HepG2 (cell line): Measurements from ENCODE around the gene GPX7. TPM values are rescaled to one million over a fixed set of nuclear protein-coding genes. Genes with fewer than 3 reads are reported as not detected.

Source experiments
- ATF7 ChIP-seq, 2 experiments: fragments of 450-650 bp in 1 of 2; sonication (generic) in 1 of 2; formaldehyde crosslinking in 1 of 2; IDR thresholded peaks; 2 replicates each; pipeline versions ENCODE4 v1.4.0 to v1.6.1; 2016 to 2020; ENCODE audit warnings: antibody characterized with exemption in 1 of 2, mild to moderate bottlenecking in 1 of 2, missing genetic modification reagents in 1 of 2
- CHD4 ChIP-seq: fragments of 200-600 bp; sonication (generic); IDR thresholded peaks from 2 replicates; pipeline ENCODE4 v1.7.0; 2017; ENCODE audit warnings: mild to moderate bottlenecking, low read length, borderline replicate concordance
- DPF2 ChIP-seq: sonication (generic); formaldehyde crosslinking; IDR thresholded peaks from 2 replicates; pipeline ENCODE4 v1.4.0; 2020; ENCODE audit warnings: mild to moderate bottlenecking, low read depth, missing genetic modification reagents, borderline replicate concordance
- FOXP4 ChIP-seq: sonication (generic); formaldehyde crosslinking; IDR thresholded peaks from 2 replicates; pipeline ENCODE4 v1.4.0; 2020; ENCODE audit warnings: missing genetic modification reagents
- GTF2F1 ChIP-seq: fragments of 150-350 bp; IDR thresholded peaks from 2 replicates; pipeline ENCODE4 v1.6.1; 2014; ENCODE audit warnings: low read length
- KDM1A ChIP-seq: IDR thresholded peaks from 2 replicates; pipeline ENCODE4 v1.6.1; 2016; ENCODE audit warnings: missing compliant biosample characterization
- MTF2 ChIP-seq: sonication (generic); formaldehyde crosslinking; IDR thresholded peaks from 2 replicates; pipeline ENCODE4 v1.5.0; 2020; ENCODE audit warnings: missing genetic modification reagents, borderline replicate concordance
- MXI1 ChIP-seq: IDR thresholded peaks from 3 replicates; pipeline ENCODE4 v1.6.1; 2012; ENCODE audit warnings: low read depth, low read length, inconsistent platforms, borderline replicate concordance
- NR2F6 ChIP-seq, 2 experiments: IDR thresholded peaks; 2 replicates each; pipeline ENCODE4 v1.6.1; 2016; ENCODE audit warnings: antibody characterized with exemption in 1 of 2, mild to moderate bottlenecking in 1 of 2
- ONECUT2 ChIP-seq: sonication (generic); formaldehyde crosslinking; IDR thresholded peaks from 2 replicates; pipeline ENCODE4 v1.4.0; 2020; ENCODE audit warnings: missing genetic modification reagents
- RFX3 ChIP-seq: IDR thresholded peaks from 2 replicates; pipeline ENCODE4 v1.6.1; 2016; ENCODE audit warnings: missing biosample characterization, missing genetic modification reagents
- SALL1 ChIP-seq: sonication (generic); formaldehyde crosslinking; IDR thresholded peaks from 2 replicates; pipeline ENCODE4 v1.8.0; 2022; ENCODE audit warnings: mild to moderate bottlenecking, missing genetic modification reagents
- SAP130 ChIP-seq: IDR thresholded peaks from 2 replicates; pipeline ENCODE4 v1.6.1; 2016; ENCODE audit warnings: low read depth
- UBTF ChIP-seq: sonication (generic); formaldehyde crosslinking; IDR thresholded peaks from 2 replicates; pipeline ENCODE4 v1.4.0; 2020; ENCODE audit warnings: mild to moderate bottlenecking, missing genetic modification reagents
- USF2 ChIP-seq, 2 experiments: sonication (generic) in 1 of 2; formaldehyde crosslinking in 1 of 2; IDR thresholded peaks; 2 replicates each; pipeline versions ENCODE4 v1.5.1 to v1.6.1; 2011 to 2020; ENCODE audit warnings: borderline replicate concordance in 1 of 2, low read depth in 1 of 2, low read length in 1 of 2, mild to moderate bottlenecking in 1 of 2, missing genetic modification reagents in 1 of 2, moderate library complexity in 1 of 2
- ZBTB21 ChIP-seq: sonication (generic); formaldehyde crosslinking; IDR thresholded peaks from 2 replicates; pipeline ENCODE4 v1.4.0; 2020; ENCODE audit warnings: missing genetic modification reagents
- ZIK1 ChIP-seq: sonication (generic); formaldehyde crosslinking; IDR thresholded peaks from 2 replicates; pipeline ENCODE4 v1.5.0; 2020; ENCODE audit warnings: mild to moderate bottlenecking, low read depth, missing genetic modification reagents, borderline replicate concordance
- ZMYM3 ChIP-seq: sonication (generic); formaldehyde crosslinking; IDR thresholded peaks from 2 replicates; pipeline ENCODE4 v1.5.1; 2020; ENCODE audit warnings: mild to moderate bottlenecking, missing genetic modification reagents
- ZNF101 ChIP-seq: sonication (generic); formaldehyde crosslinking; IDR thresholded peaks from 2 replicates; pipeline ENCODE4 v1.4.0; 2020; ENCODE audit warnings: mild to moderate bottlenecking, low read depth, missing genetic modification reagents, borderline replicate concordance
- ZNF232 ChIP-seq: sonication (generic); formaldehyde crosslinking; IDR thresholded peaks from 2 replicates; pipeline ENCODE4 v1.4.0; 2020; ENCODE audit warnings: missing genetic modification reagents, borderline replicate concordance
- ZNF564 ChIP-seq: sonication (generic); formaldehyde crosslinking; IDR thresholded peaks from 2 replicates; pipeline ENCODE4 v1.8.1; 2023; ENCODE audit warnings: mild to moderate bottlenecking, missing genetic modification reagents
- ZNF710 ChIP-seq: sonication (generic); formaldehyde crosslinking; IDR thresholded peaks from 2 replicates; pipeline ENCODE4 v1.5.0; 2020; ENCODE audit warnings: mild to moderate bottlenecking, missing genetic modification reagents, borderline replicate concordance
- polyA plus RNA-seq, 8 experiments: library from polyadenylated mRNA; depleted of rRNA in 3 of 8; stranded (reverse) in 7 of 8; unstranded in 1 of 8; fragments of >200 nt; fragmentation: Illumina TruSeq in 4 of 8; extraction: Trizol in 4 of 8; gene quantifications; 2 replicates each; pipeline versions ENCODE4 v1.2.1 to v1.2.3, GENCODE V29; 2011 to 2016; ENCODE audit warnings: low read depth in 4 of 8, missing spikeins in 1 of 8, mixed read lengths in 1 of 8; ENCODE audit not compliant: insufficient read depth in 1 of 8
- total RNA-seq, 5 experiments: library from RNA; depleted of rRNA; stranded (reverse); fragments of >200 nt; fragmentation: Illumina TruSeq; extraction: Trizol; gene quantifications; 2 replicates each; pipeline ENCODE4 v1.2.3, GENCODE V29; 2016; ENCODE audit warnings: low read depth in 1 of 5

Gene GPX7
- total and polyA plus RNA-seq, 2 of the 13 experiments (the other 11 are each of a cell fraction or from before 2014, with no cell fraction given): 14.1 to 16.2 TPM

GRCh38 chr1:52629667-52630066 is 27.5 kb downstream of the GPX7 start (continued):
- TF ChIP-seq ZNF232 (no peak), ZMYM3 (CRISPR knock-in tag) (peak; percentile 88), NR2F6 (IDR thresholded peaks at IDR 0.05) (no peak), NR2F6 (CRISPR knock-in tag; IDR thresholded peaks at IDR 0.05) (no peak), FOXP4 (CRISPR knock-in tag) (no peak), ZNF710 (CRISPR knock-in tag) (no peak), ZBTB21 (CRISPR knock-in tag) (no peak), SAP130 (CRISPR knock-in tag) (0 out of 2 replicates have a peak, but pooled peaks have one; percentile 2), CHD4 (peak; percentile 95), ZNF564 (CRISPR knock-in tag) (no peak), MTF2 (CRISPR knock-in tag) (no peak), ONECUT2 (CRISPR knock-in tag) (no peak), DPF2 (CRISPR knock-in tag) (no peak), ATF7 (IDR thresholded peaks at IDR 0.05) (no peak), ATF7 (CRISPR knock-in tag; IDR thresholded peaks at IDR 0.05) (no peak), ZNF101 (CRISPR knock-in tag) (no peak), GTF2F1 (no peak), ZIK1 (CRISPR knock-in tag) (no peak), UBTF (CRISPR knock-in tag) (0 out of 2 replicates have a peak, but pooled peaks have one; percentile 14), KDM1A (CRISPR knock-in tag) (peak; percentile 59; the same call in 1 of the 2 replicates), MXI1 (no peak), USF2 (IDR thresholded peaks at IDR 0.05; ENCODE audit: low read depth, low read length) (no peak), USF2 (CRISPR knock-in tag; IDR thresholded peaks at IDR 0.05; ENCODE audit: borderline replicate concordance) (peak; percentile 12; the same call in 1 of the 2 replicates), RFX3 (CRISPR knock-in tag) (no peak), SALL1 (CRISPR knock-in tag) (no peak)
